GM23338 (cell line): Measurements from ENCODE around the gene PKD1L1. TPM values are rescaled to one million over a fixed set of nuclear protein-coding genes. Genes with fewer than 3 reads are reported as not detected.

Experiments used
- ATAC-seq: fragments of 200-7000 bp; cut with Tn5 transposase; 3 replicates; pipeline ENCODE4 v1.9.1; 2020
- DNase-seq: peaks from one replicate; pipeline ENCODE4 v3.0.0-alpha.2; 2015; ENCODE audit warnings: low spot score
- H2AFZ ChIP-seq: fragments of 200-600 bp; sonication (generic); 2 replicates; pipeline ENCODE4 v1.8.0; 2016; ENCODE audit warnings: antibody characterized with exemption, mild to moderate bottlenecking, moderate library complexity
- H3F3A ChIP-seq: fragments of 200-600 bp; sonication (generic); replicated peaks from 2 replicates; pipeline ENCODE4 v1.8.0; 2017; ENCODE audit warnings: antibody characterized with exemption, mixed run types, low read depth
- H3K27ac ChIP-seq: fragments of 200-600 bp; sonication (generic); 2 replicates; pipeline ENCODE4 v1.6.1; 2016; ENCODE audit warnings: low read depth
- H3K27me3 ChIP-seq: fragments of 200-600 bp; sonication (generic); 2 replicates; pipeline ENCODE4 v1.8.0; 2016; ENCODE audit warnings: mild to moderate bottlenecking, mixed run types, moderate library complexity; ENCODE audit not compliant: insufficient read depth
- H3K36me3 ChIP-seq: fragments of 200-600 bp; sonication (generic); 2 replicates; pipeline ENCODE4 v1.8.0; 2016; ENCODE audit warnings: mild to moderate bottlenecking; ENCODE audit not compliant: insufficient read depth
- H3K4me1 ChIP-seq: fragments of 200-600 bp; sonication (generic); 2 replicates; pipeline ENCODE4 v1.8.0; 2016; ENCODE audit warnings: mild to moderate bottlenecking, moderate library complexity; ENCODE audit not compliant: insufficient read depth
- H3K4me2 ChIP-seq: fragments of 200-600 bp; sonication (generic); 2 replicates; pipeline ENCODE4 v1.7.1; 2017; ENCODE audit warnings: mixed run types
- H3K4me3 ChIP-seq: fragments of 200-600 bp; sonication (generic); 2 replicates; pipeline ENCODE4 v1.6.1; 2016; ENCODE audit warnings: mixed run types
- H3K79me2 ChIP-seq: fragments of 200-600 bp; sonication (generic); replicated peaks from 2 replicates; pipeline ENCODE4 v1.8.0; 2017; ENCODE audit warnings: mild to moderate bottlenecking; ENCODE audit not compliant: insufficient read depth
- H3K9me2 ChIP-seq: fragments of 200-600 bp; sonication (generic); 2 replicates; pipeline ENCODE4 v1.8.0; 2017; ENCODE audit not compliant: insufficient read depth
- H4K20me1 ChIP-seq: fragments of 200-600 bp; sonication (generic); replicated peaks from 2 replicates; pipeline ENCODE4 v1.8.0; 2017; ENCODE audit warnings: mild to moderate bottlenecking; ENCODE audit not compliant: insufficient read depth
- H3K27ac Mint-ChIP-seq: 2 replicates; pipeline ENCODE4 v1.8.0; 2020; ENCODE audit warnings: inconsistent platforms, mild to moderate bottlenecking, moderate library complexity, mixed read lengths
- H3K27me3 Mint-ChIP-seq: 3 replicates; pipeline ENCODE4 v1.8.0; 2022; ENCODE audit warnings: low read depth, mild to moderate bottlenecking, moderate library complexity, mixed read lengths, inconsistent platforms; ENCODE audit not compliant: insufficient read depth, poor library complexity
- H3K36me3 Mint-ChIP-seq: 3 replicates; pipeline ENCODE4 v1.8.0; 2021; ENCODE audit warnings: low read depth, mild to moderate bottlenecking, inconsistent platforms, moderate library complexity, mixed read lengths
- H3K4me1 Mint-ChIP-seq: 3 replicates; pipeline ENCODE4 v1.8.0; 2020; ENCODE audit warnings: mild to moderate bottlenecking, inconsistent platforms, mixed read lengths
- H3K4me3 Mint-ChIP-seq: 3 replicates; pipeline ENCODE4 v1.8.0; 2021; ENCODE audit warnings: moderate library complexity, mild to moderate bottlenecking, inconsistent platforms, mixed read lengths
- H3K9me3 Mint-ChIP-seq: 3 replicates; pipeline ENCODE4 v1.8.0; 2020; ENCODE audit warnings: moderate library complexity, mild to moderate bottlenecking, inconsistent platforms, mixed read lengths
- CREB1 ChIP-seq: fragments of 250-450 bp; sonication (Bioruptor Pico); IDR thresholded peaks from 2 replicates; pipeline ENCODE4 v1.5.0; 2020; ENCODE audit warnings: low read depth, mild to moderate bottlenecking, moderate library complexity
- CTCF ChIP-seq, 2 experiments: fragments of 200-600 bp in 1 of 2; sonication (generic) in 1 of 2; conservative IDR thresholded peaks; 2 replicates each; pipeline versions ENCODE4 v1.5.1 to v1.6.1; 2016 to 2017; ENCODE audit warnings: antibody characterized with exemption in 2 of 2, low read depth in 2 of 2, mild to moderate bottlenecking in 2 of 2, moderate library complexity in 1 of 2
- ETS1 ChIP-seq: IDR thresholded peaks from 2 replicates; pipeline ENCODE4 v1.6.1; 2016; ENCODE audit warnings: antibody characterized with exemption
- EZH2 ChIP-seq: fragments of 200-600 bp; sonication (generic); IDR thresholded peaks from one replicate; pipeline ENCODE4 v1.8.0; 2017; ENCODE audit warnings: antibody characterized with exemption, mild to moderate bottlenecking, low read depth; ENCODE audit not compliant: unreplicated experiment
- EZH2phosphoT487 ChIP-seq: fragments of 200-600 bp; sonication (generic); IDR thresholded peaks from one replicate; pipeline ENCODE4 v1.8.1; 2018; ENCODE audit warnings: antibody characterized with exemption; ENCODE audit not compliant: unreplicated experiment
- JUNB ChIP-seq: IDR thresholded peaks from one replicate; pipeline ENCODE4 v1.6.1; 2016; ENCODE audit warnings: antibody characterized with exemption; ENCODE audit not compliant: unreplicated experiment
- NANOG ChIP-seq: IDR thresholded peaks from 2 replicates; pipeline ENCODE4 v1.6.1; 2016; ENCODE audit warnings: antibody characterized with exemption, borderline replicate concordance
- POLR2AphosphoS5 ChIP-seq: IDR thresholded peaks from 2 replicates; pipeline ENCODE4 v1.6.1; 2016; ENCODE audit warnings: antibody characterized with exemption, low read depth
- REST ChIP-seq: IDR thresholded peaks from one replicate; pipeline ENCODE4 v1.6.1; 2018; ENCODE audit warnings: antibody characterized with exemption; ENCODE audit not compliant: unreplicated experiment
- STAT1 ChIP-seq: IDR thresholded peaks from one replicate; pipeline ENCODE4 v1.6.1; 2016; ENCODE audit warnings: antibody characterized with exemption; ENCODE audit not compliant: unreplicated experiment
- ZNF114 ChIP-seq: fragments of 250-450 bp; sonication (Bioruptor Pico); IDR thresholded peaks from 2 replicates; pipeline ENCODE4 v1.5.0; 2020; ENCODE audit warnings: mild to moderate bottlenecking, moderate library complexity
- ZNF331 ChIP-seq: fragments of 250-450 bp; sonication (Bioruptor Pico); IDR thresholded peaks from 2 replicates; pipeline ENCODE4 v1.5.0; 2020; ENCODE audit warnings: low read depth, mild to moderate bottlenecking, moderate library complexity
- polyA plus RNA-seq: library from polyadenylated mRNA; unstranded; fragments of >200 nt; fragmentation: Nextera tagmentation; extraction: Ambion mirVana; gene quantifications from 2 replicates; pipeline ENCODE4 v1.2.1, GENCODE V29; 2016
- total RNA-seq: library from RNA; depleted of rRNA; stranded (reverse); fragments of >200 nt; shearing (Covaris generic); gene quantifications from 2 replicates; pipeline ENCODE4 v1.2.3, GENCODE V29; 2014

Gene PKD1L1
- total and polyA plus RNA-seq, 2 experiments from 2014 or later, result 0.03 TPM; not detected in 1

- TF ChIP-seq CTCF (conservative IDR thresholded peaks at IDR 0.05; ENCODE audit: low read depth in 2 of 2), result no peak
- TF ChIP-seq JUNB, result no peak
Observed at GRCh38 chr7:47933215-47933614, 15.1 kb downstream of the PKD1L1 start (continued).

GRCh38 chr7:47932466-47933037 lies 15.7 kb downstream of the PKD1L1 start:
- Mint-ChIP-seq H3K4me1 (peaks cover 10% of the 10 kb centered on the region), H3K27ac (no peak overlapping the region), H3K4me3 (no peak overlapping the region), H3K36me3 (no peaks in the 10 kb centered on the region), H3K27me3 (peaks cover 8% of the 10 kb centered on the region), H3K9me3 (no peaks in the 10 kb centered on the region)
- H3K9me2 ChIP-seq, result no peaks in the 10 kb centered on the region; the same call in 1 of the 2 replicates
- no peaks in the 10 kb centered on the region for H3K36me3 ChIP-seq
- no peaks in the 10 kb centered on the region for H4K20me1 ChIP-seq
- H3K4me1 ChIP-seq, result no peaks in the 10 kb centered on the region
- no peak overlapping the region for H2AFZ ChIP-seq
- DNase-seq (no peak), ATAC-seq (no peak)
- no peak overlapping the region for H3K4me3 ChIP-seq
- no peak overlapping the region for H3K4me2 ChIP-seq
- H3K27me3 ChIP-seq, result no peaks in the 10 kb centered on the region
- H3K27ac ChIP-seq, result no peak overlapping the region
- H3F3A ChIP-seq, result no peaks in the 10 kb centered on the region
- H3K79me2 ChIP-seq, result no peaks in the 10 kb centered on the region
- TF ChIP-seq STAT1, result no peak
- no peak for TF ChIP-seq ZNF114 (CRISPR knock-in tag)
- no peak for TF ChIP-seq EZH2phosphoT487
- TF ChIP-seq CREB1 (CRISPR knock-in tag), result no peak
- no peak for TF ChIP-seq EZH2
- no peak for TF ChIP-seq CTCF (conservative IDR thresholded peaks at IDR 0.05; ENCODE audit: low read depth in 2 of 2)
- TF ChIP-seq ZNF331, result no peak
- TF ChIP-seq ETS1, result no peak
- no peak for TF ChIP-seq POLR2AphosphoS5
- no peak for TF ChIP-seq JUNB
- TF ChIP-seq REST, result no peak
- TF ChIP-seq NANOG, result no peak
